Upper lobe of right lung (tissue), 1 donor: ENCODE data around the gene PRR5. TPM values are rescaled to one million over a fixed set of nuclear protein-coding genes. Genes with fewer than 3 reads are reported as not detected.

Experiments
- ATAC-seq: fragments of 200-7000 bp; cut with Tn5 transposase; one replicate; pipeline ENCODE4 v1.9.1; 2020; ENCODE audit warnings: mild to moderate bottlenecking, moderate library complexity
- DNase-seq: peaks from one replicate; pipeline ENCODE4 v3.0.0-alpha.2; 2020
- H3K27ac ChIP-seq: fragments of 200-600 bp; one replicate; pipeline ENCODE4 v1.8.0; 2022
- H3K27me3 ChIP-seq: fragments of 200-600 bp; one replicate; pipeline ENCODE4 v1.8.0; 2022; ENCODE audit warnings: mild to moderate bottlenecking
- H3K36me3 ChIP-seq: fragments of 200-600 bp; one replicate; pipeline ENCODE4 v1.8.0; 2022
- H3K4me1 ChIP-seq: fragments of 200-600 bp; one replicate; pipeline ENCODE4 v1.8.0; 2022
- H3K4me3 ChIP-seq: fragments of 200-600 bp; one replicate; pipeline ENCODE4 v1.8.0; 2022; ENCODE audit warnings: mild to moderate bottlenecking
- H3K9me3 ChIP-seq: fragments of 200-600 bp; one replicate; pipeline ENCODE4 v1.8.0; 2022
- CTCF ChIP-seq: fragments of 200-600 bp; IDR thresholded peaks from one replicate; pipeline ENCODE4 v1.8.0; 2022; ENCODE audit warnings: antibody characterized with exemption
- intact Hi-C: fragments of 100-400 bp; cut with DNase I; formaldehyde crosslinking; loops from one replicate; pipeline ENCODE4 v1.11.0; 2022
- total RNA-seq: library from RNA; stranded (reverse); fragmentation: NEBNext Ultra II Directional; extraction: Animal tissue kit (Norgen Biotek cat#: 25700); gene quantifications from one replicate; pipeline ENCODE4 v1.2.1, GENCODE V29; 2021
- donor health status: DM: no; HTN: yes; CAD: no; lungs with severe emphysema.

Gene PRR5
- total RNA-seq, 1 donor from 2014 or later, result 13.6 TPM

- ATAC-seq (no peak), DNase-seq (no peak)
- no peak overlapping the region for H3K27ac ChIP-seq
- H3K27me3 ChIP-seq, result no peaks in the 10 kb centered on the region
- no peak for TF ChIP-seq CTCF
- intact Hi-C loops, result no loop called here
- H3K9me3 ChIP-seq, result no peaks in the 10 kb centered on the region
- no peak overlapping the region for H3K4me3 ChIP-seq
- no peaks in the 10 kb centered on the region for H3K36me3 ChIP-seq
- H3K4me1 ChIP-seq, result no peaks in the 10 kb centered on the region
Measured at GRCh38 chr22:44723801-44724200, 21.8 kb downstream of the PRR5 start.

- no peaks in the 10 kb centered on the region for H3K9me3 ChIP-seq
- H3K4me1 ChIP-seq, result peaks cover 6% of the 10 kb centered on the region
- H3K27ac ChIP-seq, result no peak overlapping the region
- no peak for TF ChIP-seq CTCF
- intact Hi-C loops, result no loop called here
- H3K27me3 ChIP-seq, result no peaks in the 10 kb centered on the region
- no peak for ATAC-seq
- no peak for DNase-seq
- no peaks in the 10 kb centered on the region for H3K36me3 ChIP-seq
- H3K4me3 ChIP-seq, result no peak overlapping the region
Measured at GRCh38 chr22:44724416-44724815, 22.4 kb downstream of the PRR5 start.

- ATAC-seq, result no peak
- intact Hi-C loops, result no loop called here
- DNase-seq, result no peak
- no peaks in the 10 kb centered on the region for H3K9me3 ChIP-seq
- H3K4me3 ChIP-seq, result no peak overlapping the region
- H3K27me3 ChIP-seq, result no peaks in the 10 kb centered on the region
- TF ChIP-seq CTCF, result no peak
- H3K36me3 ChIP-seq, result no peaks in the 10 kb centered on the region
- peaks cover 7% of the 10 kb centered on the region for H3K4me1 ChIP-seq
- no peak overlapping the region for H3K27ac ChIP-seq
Measured at GRCh38 chr22:44724859-44725258, 22.9 kb downstream of the PRR5 start.

- no peaks in the 10 kb centered on the region for H3K9me3 ChIP-seq
- TF ChIP-seq CTCF, result no peak
- H3K27ac ChIP-seq, result no peak overlapping the region
- DNase-seq, result no peak
- H3K27me3 ChIP-seq, result no peaks in the 10 kb centered on the region
- H3K36me3 ChIP-seq, result no peaks in the 10 kb centered on the region
- intact Hi-C loops, result no loop called here
- ATAC-seq, result no peak
- peaks cover 7% of the 10 kb centered on the region for H3K4me1 ChIP-seq
- no peak overlapping the region for H3K4me3 ChIP-seq
Measured at GRCh38 chr22:44726439-44726838, 24.4 kb downstream of the PRR5 start.

- Histone ChIP-seq H3K4me3 (no peak overlapping the region), H3K36me3 (no peaks in the 10 kb centered on the region), H3K27ac (no peak overlapping the region), H3K4me1 (peaks cover 7% of the 10 kb centered on the region), H3K9me3 (no peaks in the 10 kb centered on the region), H3K27me3 (no peaks in the 10 kb centered on the region)
- no peak for TF ChIP-seq CTCF
- intact Hi-C loops, result no loop called here
- ATAC-seq, result no peak
- DNase-seq, result no peak
Measured at GRCh38 chr22:44727148-44727547, 25.1 kb downstream of the PRR5 start.

GRCh38 chr22:44727709-44728108 lies 25.7 kb downstream of the PRR5 start:
- Histone ChIP-seq H3K9me3 (no peaks in the 10 kb centered on the region), H3K27me3 (no peaks in the 10 kb centered on the region), H3K27ac (no peak overlapping the region), H3K4me3 (no peak overlapping the region), H3K36me3 (no peaks in the 10 kb centered on the region), H3K4me1 (peaks cover 7% of the 10 kb centered on the region)
- ATAC-seq, result no peak
- TF ChIP-seq CTCF, result no peak
- intact Hi-C loops, result no loop called here
- DNase-seq, result no peak
